Choroid plexus epithelial cell (primary cell): Measurements from ENCODE around the gene BANP.
"Not testable (repeated sequence)": the region's sequence is repeated elsewhere in the genome, so short reads cannot be mapped to it uniquely, and the experiment has no call there.

Experiments
- DNase-seq: peaks from one replicate; pipeline ENCODE4 v3.0.0-alpha.2; 2010; ENCODE audit warnings: low read depth
- H3K4me3 ChIP-seq: 2 replicates; pipeline ENCODE4 v1.5.1; 2011; ENCODE audit warnings: low read depth, mild to moderate bottlenecking, control low read depth, low read length, moderate library complexity
- TF ChIP-seq, protein P1 (sequence below): conservative IDR thresholded peaks from 2 replicates; pipeline ENCODE4 v1.5.1; 2011; ENCODE audit warnings: low read depth, mild to moderate bottlenecking, control low read depth, inconsistent platforms, low read length, moderate library complexity

BANP gene

DNA sequence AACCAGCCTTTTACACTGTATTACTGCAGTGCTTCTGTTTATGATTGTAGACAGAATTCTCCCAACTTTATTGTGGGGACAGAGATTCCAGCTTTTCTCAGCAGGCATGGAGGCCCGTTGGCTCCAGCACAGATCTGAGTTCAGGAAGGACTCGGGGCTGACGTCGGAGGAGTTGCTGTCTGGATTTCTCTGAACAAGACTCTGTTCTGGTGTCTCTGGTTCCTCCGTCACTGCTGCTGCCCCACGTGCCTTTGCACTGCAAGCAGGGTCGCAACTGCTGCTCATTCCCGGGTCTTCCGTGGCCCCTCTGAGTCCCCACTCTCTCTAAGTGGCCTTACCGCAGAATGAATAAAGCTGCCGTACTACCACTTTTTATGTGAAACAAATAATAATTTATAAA lies 88.4 kb downstream of the BANP start:
- TF ChIP-seq, protein P1, sequence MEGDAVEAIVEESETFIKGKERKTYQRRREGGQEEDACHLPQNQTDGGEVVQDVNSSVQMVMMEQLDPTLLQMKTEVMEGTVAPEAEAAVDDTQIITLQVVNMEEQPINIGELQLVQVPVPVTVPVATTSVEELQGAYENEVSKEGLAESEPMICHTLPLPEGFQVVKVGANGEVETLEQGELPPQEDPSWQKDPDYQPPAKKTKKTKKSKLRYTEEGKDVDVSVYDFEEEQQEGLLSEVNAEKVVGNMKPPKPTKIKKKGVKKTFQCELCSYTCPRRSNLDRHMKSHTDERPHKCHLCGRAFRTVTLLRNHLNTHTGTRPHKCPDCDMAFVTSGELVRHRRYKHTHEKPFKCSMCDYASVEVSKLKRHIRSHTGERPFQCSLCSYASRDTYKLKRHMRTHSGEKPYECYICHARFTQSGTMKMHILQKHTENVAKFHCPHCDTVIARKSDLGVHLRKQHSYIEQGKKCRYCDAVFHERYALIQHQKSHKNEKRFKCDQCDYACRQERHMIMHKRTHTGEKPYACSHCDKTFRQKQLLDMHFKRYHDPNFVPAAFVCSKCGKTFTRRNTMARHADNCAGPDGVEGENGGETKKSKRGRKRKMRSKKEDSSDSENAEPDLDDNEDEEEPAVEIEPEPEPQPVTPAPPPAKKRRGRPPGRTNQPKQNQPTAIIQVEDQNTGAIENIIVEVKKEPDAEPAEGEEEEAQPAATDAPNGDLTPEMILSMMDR = no peak
- H3K4me3 ChIP-seq = no peak overlapping the region
- no peak for DNase-seq

DNA sequence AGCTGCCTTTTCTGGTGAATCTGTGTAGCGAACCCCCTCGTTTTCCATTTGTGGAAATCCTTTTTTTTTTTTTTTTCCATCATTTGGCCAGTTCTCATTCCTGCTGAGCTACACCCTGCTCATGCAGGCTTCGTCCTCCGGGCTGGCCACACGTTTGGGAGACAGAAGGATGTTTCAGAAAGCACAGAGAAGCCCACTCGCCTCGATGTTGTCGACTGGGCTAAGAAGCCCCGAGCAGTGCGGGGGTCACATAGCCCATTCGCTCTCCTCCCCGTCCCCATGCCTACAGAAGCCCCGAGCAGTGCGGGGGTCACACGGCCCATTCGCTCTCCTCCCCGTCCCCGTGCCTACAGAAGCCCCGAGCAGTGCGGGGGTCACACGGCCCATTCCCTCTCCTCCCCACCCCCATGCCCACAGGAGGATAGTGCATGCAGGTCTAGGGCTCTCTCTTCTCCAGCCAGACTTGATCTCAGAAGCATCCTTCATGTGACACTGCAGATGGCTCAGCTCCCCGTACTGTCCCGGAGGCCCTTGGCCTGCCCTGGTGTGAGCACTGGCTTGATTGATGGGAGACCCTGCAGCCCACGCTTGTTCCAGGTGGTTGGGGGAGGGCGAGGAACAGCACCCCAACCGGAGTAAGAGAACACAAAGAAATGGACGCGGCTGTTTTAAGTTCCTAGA lies 89.1 kb downstream of the BANP start:
- not testable (repeated sequence) for DNase-seq, H3K4me3 ChIP-seq

DNA sequence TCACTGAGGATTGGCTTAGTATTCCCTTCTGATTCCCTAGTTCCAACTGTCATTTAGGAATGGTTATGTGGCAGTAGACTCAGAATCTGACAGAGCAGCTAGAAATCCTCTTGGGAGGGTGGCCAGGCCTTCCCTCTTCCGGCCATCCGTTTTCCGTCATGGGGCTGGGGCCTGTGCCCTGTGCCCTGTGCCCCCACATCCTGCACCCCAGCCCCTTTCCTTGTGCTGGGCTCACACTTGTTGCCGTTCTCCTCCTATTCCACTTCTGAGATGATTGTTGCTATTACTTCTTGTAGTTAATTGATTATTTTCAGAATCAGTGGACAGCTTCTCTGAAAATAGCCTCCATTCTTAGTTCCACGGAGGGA lies 89.6 kb downstream of the BANP start:
- not testable (repeated sequence) for DNase-seq, H3K4me3 ChIP-seq

DNA sequence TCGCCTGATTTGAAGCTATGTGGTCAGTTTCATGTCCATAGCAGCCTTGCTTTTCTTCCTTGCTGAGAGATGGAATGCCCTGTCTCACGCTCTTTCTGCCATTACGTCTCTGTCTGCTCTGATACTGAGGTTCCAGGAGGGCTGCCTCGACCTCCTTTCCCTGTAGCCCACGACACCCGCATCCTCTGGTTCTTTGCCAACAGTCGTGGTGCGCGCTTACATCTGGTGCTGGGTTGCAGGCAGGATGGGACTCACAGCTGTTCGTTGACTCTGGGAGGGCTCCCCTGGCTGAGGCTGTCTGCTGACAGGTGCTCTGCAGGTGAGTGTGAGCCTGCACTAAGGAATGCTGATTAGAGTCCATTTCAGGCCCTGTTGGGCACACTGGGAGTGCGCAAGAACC lies 90.3 kb downstream of the BANP start:
- not testable (repeated sequence) for DNase-seq, H3K4me3 ChIP-seq

DNA sequence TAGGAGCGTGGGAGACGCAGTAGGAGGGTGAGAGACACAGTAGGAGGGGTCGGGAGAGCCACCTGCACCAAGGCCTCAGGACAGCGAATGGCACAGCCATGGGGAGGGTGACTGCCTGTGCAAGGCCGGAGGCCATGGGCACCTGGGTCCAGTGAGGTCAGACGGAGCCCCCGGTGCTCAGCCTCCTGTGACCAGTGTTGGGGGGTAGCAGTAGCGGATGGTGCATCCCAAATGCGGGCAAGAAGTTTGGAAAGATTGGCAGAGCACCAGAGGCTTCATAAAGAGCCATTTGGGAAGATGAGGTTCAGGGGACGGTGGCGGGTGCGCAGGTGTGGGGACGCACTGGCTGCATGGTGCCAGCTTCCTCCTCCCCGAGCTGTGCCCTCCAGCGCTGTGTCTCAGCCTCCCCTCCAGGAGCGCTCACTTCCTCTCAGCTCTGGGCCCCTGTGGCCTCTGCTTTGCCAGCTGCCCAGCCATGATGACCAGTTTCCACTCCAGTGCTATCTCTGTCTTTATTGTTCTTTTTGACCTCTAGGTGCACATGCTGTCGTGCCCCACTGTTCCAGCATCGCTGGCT lies 90.8 kb downstream of the BANP start:
- not testable (repeated sequence) for H3K4me3 ChIP-seq, DNase-seq

DNA sequence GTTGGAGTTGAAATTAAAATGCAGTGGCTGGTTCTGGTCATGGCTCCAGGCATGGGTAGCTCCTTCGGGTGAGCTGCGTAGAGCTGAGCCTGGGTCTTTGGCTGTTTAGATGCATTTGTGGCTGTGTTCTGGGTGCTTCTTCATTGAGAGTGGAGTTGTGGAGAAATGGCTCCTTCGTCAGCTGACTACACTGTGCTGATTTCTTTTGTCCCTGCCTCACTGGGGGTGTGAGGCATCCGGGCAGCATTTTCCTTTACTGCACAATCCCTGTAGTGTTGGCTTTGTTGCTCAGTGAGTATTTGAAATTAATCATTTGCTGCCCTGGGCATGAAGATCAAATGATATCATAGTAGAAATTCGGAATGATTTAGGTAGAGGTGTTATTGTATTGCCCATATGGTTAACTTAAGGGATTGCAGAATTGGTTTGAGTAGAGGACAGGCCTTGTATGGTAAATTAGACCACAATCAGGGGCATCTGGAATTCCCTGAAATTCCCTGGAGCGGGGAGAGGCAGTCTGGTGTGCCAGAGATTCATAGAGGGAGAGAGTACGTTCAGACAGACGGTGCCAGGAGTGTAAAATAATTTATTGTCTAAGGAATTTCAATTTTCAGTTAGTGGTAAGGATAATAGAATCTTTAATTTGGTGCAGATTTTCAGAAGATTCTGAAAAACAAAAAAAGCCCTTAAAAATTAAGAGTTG lies 92.1 kb downstream of the BANP start:
- DNase-seq = not testable (repeated sequence)

DNA sequence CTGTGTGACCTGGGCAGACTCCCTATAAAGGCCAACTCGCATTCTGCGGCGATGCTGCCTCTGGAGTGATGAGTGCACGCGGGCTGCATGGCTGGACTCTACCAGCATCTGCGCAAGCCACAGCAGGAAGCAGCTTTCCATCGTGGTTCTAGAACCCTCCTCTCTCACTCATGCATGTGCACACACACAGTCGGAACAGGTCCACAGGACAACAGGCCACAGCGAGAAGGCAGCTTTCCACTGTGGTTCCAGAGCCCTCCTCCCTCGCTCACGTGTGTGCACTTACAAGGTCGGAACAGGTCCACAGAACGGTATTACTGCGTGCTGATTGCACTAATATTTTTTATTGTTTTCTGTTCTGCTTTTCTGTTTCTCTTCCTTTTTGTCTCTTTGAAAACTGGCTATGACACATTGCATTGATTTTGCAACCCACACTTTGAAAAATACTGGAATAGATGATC lies 92.9 kb downstream of the BANP start:
- H3K4me3 ChIP-seq, DNase-seq: not testable (repeated sequence)

More for the DNA sequence above, 92.1 kb downstream of the BANP start:
- H3K4me3 ChIP-seq = not testable (repeated sequence)

DNA sequence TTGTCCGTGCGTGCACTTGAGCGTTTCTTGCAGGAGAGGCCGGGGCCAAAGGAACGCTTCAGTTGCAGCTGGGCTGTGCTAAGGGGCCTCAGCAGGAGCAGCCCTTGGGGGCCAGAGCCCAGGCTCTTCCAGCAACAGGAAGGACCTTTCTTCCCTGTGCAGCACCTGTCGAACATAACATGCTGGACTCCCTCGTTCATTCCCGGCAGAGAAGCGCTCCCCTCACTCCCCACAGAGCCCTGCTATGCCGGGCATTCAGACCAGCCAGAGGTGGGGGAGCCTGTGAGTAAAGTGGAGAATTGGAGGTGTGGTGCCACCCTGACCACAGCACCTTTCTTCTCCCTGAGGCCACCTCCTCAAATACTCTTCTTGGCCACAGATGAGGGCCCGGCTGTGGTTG lies 94.1 kb downstream of the BANP start:
- H3K4me3 ChIP-seq, DNase-seq: not testable (repeated sequence)

DNA sequence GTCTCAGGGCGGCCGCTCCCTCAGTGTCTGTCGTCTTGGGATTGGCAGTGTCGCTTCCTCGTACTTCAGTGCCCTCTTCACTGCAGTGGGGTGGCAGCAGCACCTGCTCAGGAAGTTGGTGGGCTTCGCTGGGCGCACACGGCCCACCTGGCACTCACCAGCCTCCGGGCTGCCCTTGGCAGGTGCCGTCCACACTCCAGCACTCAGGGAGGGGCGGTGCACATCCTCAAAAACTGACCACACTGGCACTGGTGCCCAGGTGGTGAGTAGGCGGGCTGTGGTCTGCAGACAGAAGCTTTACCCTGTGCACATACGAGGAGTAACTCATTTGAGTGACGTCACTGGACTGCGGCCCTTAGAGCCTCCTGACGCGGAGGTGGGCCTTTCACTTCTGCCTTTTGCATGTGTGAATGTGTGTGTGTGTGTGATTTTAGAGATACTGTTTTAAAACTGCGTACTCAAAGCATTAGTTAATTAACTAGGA lies 94.6 kb downstream of the BANP start:
- no peak for DNase-seq
- TF ChIP-seq, protein P1 = no peak
- H3K4me3 ChIP-seq = no peak overlapping the region

DNA sequence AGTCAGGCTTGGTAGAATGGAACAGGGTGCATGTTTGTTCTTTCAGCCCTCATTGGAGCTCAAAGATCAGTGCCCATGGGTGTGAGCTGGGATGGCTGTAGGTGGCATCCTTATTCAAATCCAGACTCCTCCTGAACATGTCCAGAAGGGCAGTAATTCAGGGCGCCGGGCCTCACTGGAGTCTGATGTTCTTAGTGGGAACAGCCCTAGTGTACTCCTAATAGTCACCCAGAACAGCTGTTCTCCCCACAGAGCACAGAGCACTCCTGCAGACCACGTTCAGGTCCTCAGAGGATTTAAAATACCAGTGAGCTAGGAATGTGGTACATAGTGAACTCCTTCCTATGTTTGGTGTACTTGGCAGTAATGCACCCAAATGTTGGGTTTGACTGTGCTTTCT lies 96.2 kb downstream of the BANP start:
- no peak overlapping the region for H3K4me3 ChIP-seq
- DNase-seq = no peak
- TF ChIP-seq, protein P1 = no peak

DNA sequence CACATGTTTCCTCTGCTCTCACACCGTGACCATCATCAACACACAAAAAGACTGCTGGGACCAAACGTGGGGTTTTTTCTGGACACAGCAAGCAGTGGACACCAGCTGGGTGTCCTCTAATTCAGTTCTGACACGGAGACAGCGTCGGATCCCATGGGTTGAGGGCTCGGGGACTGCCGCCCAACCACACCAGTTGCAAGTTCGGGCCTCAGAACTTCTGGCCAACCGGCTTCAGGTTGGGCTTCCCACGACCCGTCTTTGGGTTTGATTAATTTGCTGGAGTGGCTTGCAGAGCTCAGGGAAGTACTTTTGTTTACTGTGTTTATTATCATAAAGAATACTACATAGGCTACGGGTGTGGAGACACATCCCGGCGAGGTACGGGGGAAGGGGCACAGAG lies 97.8 kb downstream of the BANP start:
- H3K4me3 ChIP-seq = no peak overlapping the region
- DNase-seq = no peak
- TF ChIP-seq, protein P1 = no peak
